Tibial nerve (tissue), 4 donors: ENCODE results near the gene SERTAD1.
"Not testable (repeated sequence)": the region's sequence is repeated elsewhere in the genome, so short reads cannot be mapped to it uniquely, and the experiment has no call there.

Source experiments
- EP300 ChIP-seq, 2 donors: sonication (generic); formaldehyde crosslinking; IDR thresholded peaks; one replicate each; pipeline ENCODE4 v1.6.1; 2017; ENCODE audit warnings: antibody characterized with exemption in 2 of 2, mild to moderate bottlenecking in 1 of 2
- POLR2A ChIP-seq, 2 donors: fragments of 450-650 bp; IDR thresholded peaks; one replicate each; pipeline ENCODE4 v1.6.1; 2017; ENCODE audit warnings: antibody characterized with exemption in 2 of 2, mild to moderate bottlenecking in 2 of 2, moderate library complexity in 2 of 2
- TF ChIP-seq, protein P1 (sequence below), 5 experiments: fragments of 200-600 bp in 3 of 5; fragments of 450-650 bp in 2 of 5; sonication (generic) in 3 of 5; IDR thresholded peaks; one replicate each; pipeline ENCODE4 v1.5.1; 2016 to 2019; ENCODE audit warnings: antibody characterized with exemption in 5 of 5, mild to moderate bottlenecking in 3 of 5, moderate library complexity in 2 of 5

DNA sequence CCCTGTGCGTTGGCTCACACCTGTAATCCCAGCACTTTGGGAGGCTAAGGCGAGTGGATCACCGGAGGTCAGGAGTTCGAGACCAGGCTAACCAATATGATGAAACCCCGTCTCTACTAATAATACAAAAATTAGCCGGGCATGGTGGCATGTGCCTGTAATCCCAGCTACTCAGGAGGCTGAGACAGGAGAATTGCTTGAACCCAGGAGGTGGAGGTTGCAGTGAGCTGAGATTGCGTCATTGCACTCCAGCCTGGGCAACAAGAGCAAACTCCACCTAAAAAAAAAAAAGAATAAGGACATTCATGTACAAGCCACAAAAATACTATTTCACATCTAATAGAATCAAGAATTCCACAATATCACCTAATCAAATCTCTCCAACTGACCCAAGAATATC lies 2.4 kb upstream of the SERTAD1 start:
- TF ChIP-seq, protein P1, sequence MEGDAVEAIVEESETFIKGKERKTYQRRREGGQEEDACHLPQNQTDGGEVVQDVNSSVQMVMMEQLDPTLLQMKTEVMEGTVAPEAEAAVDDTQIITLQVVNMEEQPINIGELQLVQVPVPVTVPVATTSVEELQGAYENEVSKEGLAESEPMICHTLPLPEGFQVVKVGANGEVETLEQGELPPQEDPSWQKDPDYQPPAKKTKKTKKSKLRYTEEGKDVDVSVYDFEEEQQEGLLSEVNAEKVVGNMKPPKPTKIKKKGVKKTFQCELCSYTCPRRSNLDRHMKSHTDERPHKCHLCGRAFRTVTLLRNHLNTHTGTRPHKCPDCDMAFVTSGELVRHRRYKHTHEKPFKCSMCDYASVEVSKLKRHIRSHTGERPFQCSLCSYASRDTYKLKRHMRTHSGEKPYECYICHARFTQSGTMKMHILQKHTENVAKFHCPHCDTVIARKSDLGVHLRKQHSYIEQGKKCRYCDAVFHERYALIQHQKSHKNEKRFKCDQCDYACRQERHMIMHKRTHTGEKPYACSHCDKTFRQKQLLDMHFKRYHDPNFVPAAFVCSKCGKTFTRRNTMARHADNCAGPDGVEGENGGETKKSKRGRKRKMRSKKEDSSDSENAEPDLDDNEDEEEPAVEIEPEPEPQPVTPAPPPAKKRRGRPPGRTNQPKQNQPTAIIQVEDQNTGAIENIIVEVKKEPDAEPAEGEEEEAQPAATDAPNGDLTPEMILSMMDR (IDR thresholded peaks at IDR 0.05) = not testable (repeated sequence)
- TF ChIP-seq EP300, POLR2A (IDR thresholded peaks at IDR 0.05): not testable (repeated sequence)
